SK-N-MC (cell line): ENCODE results near the gene ODC1.

Experiments used
- DNase-seq: peaks from one replicate; pipeline ENCODE4 v3.0.0-alpha.2; 2011; ENCODE audit warnings: low read depth, low spot score
- H3K27ac ChIP-seq: fragments of 200-600 bp; sonication (generic); 2 replicates; pipeline ENCODE4 v1.5.1; 2016; ENCODE audit warnings: mixed run types
- H3K36me3 ChIP-seq: fragments of 200-600 bp; sonication (generic); 2 replicates; pipeline ENCODE4 v1.6.1; 2017; ENCODE audit warnings: antibody characterized with exemption, low read length, mixed read lengths; ENCODE audit not compliant: insufficient read depth
- H3K4me3 ChIP-seq: fragments of 200-600 bp; sonication (generic); 2 replicates; pipeline ENCODE4 v1.5.1; 2016
- H3K9ac ChIP-seq: fragments of 200-600 bp; sonication (generic); 2 replicates; pipeline ENCODE4 v1.8.0; 2017; ENCODE audit warnings: mixed run types, mixed read lengths; ENCODE audit not compliant: insufficient read length
- H3K9me3 ChIP-seq: fragments of 200-600 bp; sonication (generic); 2 replicates; pipeline ENCODE4 v1.6.1; 2017; ENCODE audit warnings: low read depth, mild to moderate bottlenecking, antibody characterized with exemption, low read length, moderate library complexity, mixed read lengths
- EZH2 ChIP-seq: fragments of 200-600 bp; sonication (generic); IDR thresholded peaks from one replicate; pipeline ENCODE4 v1.6.1; 2017; ENCODE audit warnings: antibody characterized with exemption
- FOXP2 ChIP-seq: optimal IDR thresholded peaks from 2 replicates; pipeline ENCODE3; 2011; ENCODE audit warnings: mild to moderate bottlenecking, moderate library complexity; ENCODE audit not compliant: insufficient read depth; ENCODE audit errors: extremely low read length, control extremely low read depth
- POLR2AphosphoS5 ChIP-seq: IDR thresholded peaks from 2 replicates; pipeline ENCODE4 v1.6.1; 2012; ENCODE audit warnings: mild to moderate bottlenecking, low read depth, low read length, borderline replicate concordance

ODC1 gene

DNA sequence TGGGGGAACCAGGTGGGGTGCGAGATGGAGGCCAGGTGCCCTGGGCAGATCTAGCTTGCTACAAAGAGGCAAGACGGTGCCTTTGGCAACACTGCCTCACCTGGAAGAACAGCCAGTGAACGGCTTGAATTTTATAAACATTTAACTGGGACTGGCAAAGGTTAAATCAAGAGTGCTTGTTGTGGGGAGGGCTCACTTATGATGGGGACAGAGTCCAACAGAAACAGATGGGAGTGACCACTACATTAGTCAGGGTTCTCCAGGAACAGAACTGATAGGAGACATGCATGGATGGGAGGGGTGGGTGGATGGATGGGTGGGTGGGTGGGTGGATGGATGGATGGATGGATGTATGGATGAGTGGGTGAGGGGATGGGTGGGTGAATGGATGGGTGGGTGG, 19.2 kb downstream of the ODC1 start:
- Histone ChIP-seq H3K27ac (no peak overlapping the region), H3K36me3 (no peaks in the 10 kb centered on the region), H3K9ac (no peak overlapping the region), H3K9me3 (no peaks in the 10 kb centered on the region), H3K4me3 (no peak overlapping the region)
- no peak for DNase-seq
- TF ChIP-seq POLR2AphosphoS5 (no peak), EZH2 (no peak), FOXP2 (no peak)

DNA sequence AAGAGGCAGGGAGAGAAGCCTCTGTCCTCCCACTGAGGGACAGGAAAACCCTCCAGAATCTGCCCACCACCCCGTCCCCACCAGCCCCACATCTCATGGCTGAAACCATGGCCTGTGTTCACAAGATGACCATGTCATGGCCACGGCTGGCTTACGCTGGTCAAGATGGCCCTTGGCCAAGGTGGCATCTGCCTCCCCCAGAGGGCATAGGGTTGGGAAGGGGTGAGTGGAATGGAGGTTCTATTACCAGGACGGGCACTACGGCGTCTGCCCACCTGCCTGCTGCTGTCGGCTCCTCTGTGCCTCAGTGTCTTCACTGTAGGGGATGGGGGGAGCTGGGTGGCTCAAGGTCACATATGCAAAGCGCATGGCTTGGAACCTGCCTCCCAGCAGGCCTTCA, 19.8 kb downstream of the ODC1 start:
- Histone ChIP-seq H3K4me3 (no peak overlapping the region), H3K9ac (no peak overlapping the region), H3K27ac (no peak overlapping the region), H3K9me3 (no peaks in the 10 kb centered on the region), H3K36me3 (no peaks in the 10 kb centered on the region)
- no peak for DNase-seq
- TF ChIP-seq FOXP2 (no peak), EZH2 (no peak), POLR2AphosphoS5 (no peak)

DNA sequence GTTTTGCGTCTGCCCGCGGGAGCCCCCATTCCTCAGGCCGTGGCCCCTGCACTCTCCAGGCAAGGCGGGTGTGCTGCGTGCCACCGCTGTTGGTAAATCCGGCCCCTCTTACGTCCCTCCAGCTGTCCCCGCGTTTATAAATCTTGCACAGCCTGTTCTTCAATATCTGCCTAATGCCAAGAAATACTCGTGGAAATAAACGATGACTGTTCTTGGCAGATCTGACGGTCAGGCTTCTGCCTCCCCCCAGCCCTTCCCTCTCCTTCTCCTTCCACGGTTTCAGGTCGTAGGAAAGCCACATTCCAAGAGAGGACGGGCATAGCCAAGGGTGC, 20.5 kb downstream of the ODC1 start:
- no peaks in the 10 kb centered on the region for H3K36me3 ChIP-seq

DNA sequence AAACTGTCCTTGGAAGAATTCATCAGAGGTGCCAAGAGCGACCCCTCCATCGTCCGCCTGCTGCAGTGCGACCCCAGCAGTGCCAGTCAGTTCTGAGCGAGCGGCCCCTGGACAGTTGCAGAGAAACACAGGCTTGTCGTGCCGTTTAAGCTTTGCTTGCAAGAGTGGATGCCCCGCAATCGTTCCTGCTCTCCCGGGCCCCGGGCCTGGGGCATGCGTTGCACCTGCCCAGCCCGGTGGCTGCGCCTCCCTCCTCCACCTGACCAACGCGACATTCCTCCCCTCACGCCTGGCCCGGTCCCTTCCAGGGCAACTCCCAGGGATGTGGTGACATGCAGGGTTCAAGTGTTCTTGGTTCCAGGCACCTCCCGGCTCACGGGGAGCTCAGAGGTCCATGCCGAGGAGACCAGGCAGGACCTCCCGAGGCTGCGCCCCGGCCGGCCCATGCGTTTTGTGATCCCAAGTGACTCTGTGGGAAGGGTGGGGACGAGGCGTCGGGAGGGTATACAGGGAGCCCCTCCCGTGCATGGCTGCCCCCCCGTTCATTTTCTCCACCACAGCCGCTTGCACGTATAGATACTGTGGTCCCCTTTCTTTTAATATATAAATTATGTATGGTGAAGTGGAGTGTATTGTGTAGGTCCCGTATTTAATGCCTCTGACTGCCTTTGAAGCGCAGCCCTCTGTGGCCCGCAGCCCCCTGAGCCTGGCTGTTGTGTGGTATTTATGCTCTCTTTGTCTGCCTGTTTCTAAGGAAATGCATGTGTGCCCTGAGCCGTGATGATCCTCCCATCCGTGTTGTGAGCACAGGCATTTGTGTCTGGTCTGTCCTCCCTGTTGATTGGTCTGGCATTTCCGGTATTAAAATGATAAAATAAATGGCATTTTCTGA, 21.2 kb downstream of the ODC1 start:
- Histone ChIP-seq H3K4me3 (no peak overlapping the region), H3K27ac (no peak overlapping the region), H3K9ac (no peak overlapping the region), H3K36me3 (no peaks in the 10 kb centered on the region), H3K9me3 (no peaks in the 10 kb centered on the region)
- TF ChIP-seq POLR2AphosphoS5 (no peak), EZH2 (no peak), FOXP2 (no peak)
- DNase-seq: no peak

More for the DNA sequence above, 20.5 kb downstream of the ODC1 start:
- Histone ChIP-seq H3K4me3 (no peak overlapping the region), H3K9me3 (no peaks in the 10 kb centered on the region), H3K9ac (no peak overlapping the region), H3K27ac (no peak overlapping the region)
- TF ChIP-seq EZH2: no peak
- no peak for TF ChIP-seq FOXP2
- TF ChIP-seq POLR2AphosphoS5: no peak
- no peak for DNase-seq

DNA sequence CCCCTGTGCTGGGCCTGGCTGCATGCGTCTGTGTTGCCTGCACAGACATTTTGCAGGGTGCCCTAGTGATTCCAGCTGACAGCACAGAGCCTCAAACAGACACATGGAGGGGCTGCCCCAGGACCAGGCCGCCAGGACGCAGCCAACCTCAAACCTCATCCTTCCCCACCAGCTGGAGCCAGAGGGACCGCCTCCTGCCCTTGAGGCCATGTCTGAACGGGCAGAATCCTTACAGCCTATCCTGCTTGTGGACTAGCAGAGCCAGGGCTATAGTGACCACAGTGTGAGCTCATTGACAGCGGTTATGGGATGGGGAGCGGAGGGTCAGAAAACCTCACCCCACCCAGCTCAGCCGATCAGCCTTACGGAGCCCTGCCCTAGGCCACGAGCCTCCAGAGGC, 22.4 kb downstream of the ODC1 start:
- Histone ChIP-seq H3K9me3 (no peaks in the 10 kb centered on the region), H3K4me3 (no peak overlapping the region), H3K36me3 (no peaks in the 10 kb centered on the region), H3K27ac (no peak overlapping the region), H3K9ac (no peak overlapping the region)
- DNase-seq: no peak
- TF ChIP-seq EZH2: no peak
- no peak for TF ChIP-seq POLR2AphosphoS5
- TF ChIP-seq FOXP2: no peak

DNA sequence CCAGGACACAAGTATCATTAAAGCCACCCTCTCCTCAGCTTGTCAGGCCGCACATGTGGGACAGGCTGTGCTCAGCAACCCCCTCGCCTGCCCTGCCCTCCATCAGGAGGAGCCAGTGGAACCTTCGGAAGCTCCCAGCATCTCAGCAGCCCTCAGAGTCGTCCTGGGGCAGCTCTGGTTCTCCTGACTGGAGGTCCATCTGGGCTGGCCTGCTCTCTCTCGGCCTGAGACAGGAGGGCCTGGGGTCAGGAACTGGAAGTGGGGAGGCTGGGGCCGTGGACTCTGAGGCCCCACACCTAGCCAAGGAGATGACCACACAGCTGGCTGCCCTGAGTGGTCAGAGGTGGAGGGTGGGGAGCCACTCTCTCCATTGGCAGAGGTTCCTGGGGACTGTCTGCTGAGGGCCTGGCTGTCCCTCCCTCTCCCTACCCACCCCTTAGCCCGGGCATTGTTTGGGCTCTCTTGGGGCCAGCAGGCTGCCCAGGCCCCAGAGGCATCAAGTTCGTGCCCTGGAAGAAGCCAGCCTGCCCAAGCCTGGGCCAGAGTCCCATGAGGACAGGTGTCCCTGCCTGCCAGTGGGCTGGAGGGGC, 23.1 kb downstream of the ODC1 start:
- no peaks in the 10 kb centered on the region for H3K9me3 ChIP-seq
- no peak for DNase-seq
- H3K36me3 ChIP-seq: no peaks in the 10 kb centered on the region
- TF ChIP-seq FOXP2: no peak
- TF ChIP-seq EZH2: no peak
- no peak for TF ChIP-seq POLR2AphosphoS5
- no peak overlapping the region for H3K4me3 ChIP-seq
- H3K9ac ChIP-seq: no peak overlapping the region
- H3K27ac ChIP-seq: no peak overlapping the region

DNA sequence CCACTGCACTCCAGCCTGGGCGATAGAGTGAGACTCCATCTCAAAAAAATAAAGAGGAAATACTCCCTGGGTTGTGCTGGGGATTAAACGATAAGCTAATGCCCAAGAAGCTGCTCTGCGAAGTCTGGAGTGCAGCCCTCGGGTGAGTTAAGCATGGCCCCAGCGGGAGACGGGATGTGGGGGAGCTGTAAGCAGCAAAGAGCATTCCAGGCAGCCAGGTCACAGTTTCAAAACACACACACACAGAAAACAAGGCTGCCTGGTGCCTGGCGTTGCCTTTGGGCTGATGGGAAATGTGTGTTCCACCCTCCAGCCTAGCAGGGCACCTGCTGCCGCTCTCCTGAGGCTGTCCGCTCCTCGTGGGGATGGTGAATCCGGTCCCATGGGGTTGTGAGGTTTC, 24.1 kb downstream of the ODC1 start:
- DNase-seq: no peak
- H3K4me3 ChIP-seq: no peak overlapping the region
- H3K9ac ChIP-seq: no peak overlapping the region
- H3K9me3 ChIP-seq: no peaks in the 10 kb centered on the region
- no peaks in the 10 kb centered on the region for H3K36me3 ChIP-seq
- H3K27ac ChIP-seq: no peak overlapping the region
- no peak for TF ChIP-seq EZH2
- TF ChIP-seq POLR2AphosphoS5: no peak
- TF ChIP-seq FOXP2: no peak

DNA sequence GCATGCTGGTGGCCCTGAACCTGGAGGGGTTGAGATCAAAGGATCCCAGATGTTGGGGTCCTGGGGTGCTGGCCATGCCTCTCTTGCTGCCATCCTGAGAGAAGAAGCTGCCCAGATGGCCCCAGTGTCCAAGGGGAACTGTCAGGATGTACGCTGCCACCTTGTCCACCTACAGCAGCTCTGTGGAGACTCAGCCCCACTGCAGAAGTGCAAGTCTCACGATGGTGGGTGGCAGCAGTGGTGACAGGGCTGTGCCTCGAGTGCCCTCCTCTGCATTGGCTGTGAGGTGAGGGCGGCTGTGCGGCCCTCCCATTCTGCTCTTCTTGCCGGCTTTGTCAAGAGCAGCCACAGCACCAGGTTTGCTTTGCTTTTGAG, 24.7 kb downstream of the ODC1 start:
- DNase-seq: no peak
- H3K27ac ChIP-seq: no peak overlapping the region
- no peaks in the 10 kb centered on the region for H3K9me3 ChIP-seq
- no peak for TF ChIP-seq EZH2
- TF ChIP-seq FOXP2: no peak
- no peak for TF ChIP-seq POLR2AphosphoS5
- H3K9ac ChIP-seq: no peak overlapping the region
- no peak overlapping the region for H3K4me3 ChIP-seq
- no peaks in the 10 kb centered on the region for H3K36me3 ChIP-seq

DNA sequence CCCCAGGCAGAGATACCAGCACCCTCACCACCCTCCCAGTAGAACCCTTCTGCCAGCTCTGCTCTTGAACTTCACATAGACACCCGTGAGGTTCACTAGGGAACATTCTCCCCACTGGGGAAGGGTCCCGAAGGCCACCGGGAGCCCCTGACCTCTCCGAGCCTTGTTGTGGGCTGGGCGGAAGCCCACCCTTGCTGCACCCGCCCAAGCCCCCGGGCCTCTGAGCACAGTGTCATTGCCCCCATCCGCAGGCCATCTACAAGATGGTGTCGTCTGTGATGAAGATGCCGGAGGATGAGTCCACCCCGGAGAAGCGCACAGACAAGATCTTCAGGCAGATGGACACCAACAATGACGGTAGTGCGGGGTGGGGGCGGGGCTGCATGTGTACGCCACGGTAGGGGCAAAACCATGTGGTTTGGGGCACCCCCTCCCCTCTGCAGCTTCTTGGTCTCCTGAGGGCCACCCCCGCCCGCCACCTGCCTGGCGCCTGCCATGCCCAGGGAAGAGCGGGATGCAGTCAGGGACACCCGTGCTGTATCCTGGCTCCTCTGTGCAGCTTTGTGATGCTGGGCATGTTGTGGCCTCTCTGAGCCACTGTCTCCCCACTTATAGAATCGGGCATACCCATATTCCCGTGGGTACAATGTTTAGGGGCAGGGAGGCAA, 25.3 kb downstream of the ODC1 start:
- no peak for TF ChIP-seq EZH2
- TF ChIP-seq POLR2AphosphoS5: no peak
- no peak for TF ChIP-seq FOXP2
- Histone ChIP-seq H3K27ac (no peak overlapping the region), H3K4me3 (no peak overlapping the region), H3K36me3 (no peaks in the 10 kb centered on the region), H3K9me3 (no peaks in the 10 kb centered on the region), H3K9ac (no peak overlapping the region)
- no peak for DNase-seq
